Measurements from ENCODE around the gene CBX6.
"Not testable (repeated sequence)": the region's sequence is repeated elsewhere in the genome, so short reads cannot be mapped to it uniquely, and the experiment has no call there.

Gene CBX6

GRCh38 chr22:38859581-38860282, 12.3 kb downstream of the CBX6 start:
- DNase-seq, result no peak

- no peak for DNase-seq
Observed at GRCh38 chr22:38858492-38858891, 13.5 kb downstream of the CBX6 start.

GRCh38 chr22:38854476-38854875, 17.5 kb downstream of the CBX6 start:
- DNase-seq, result not testable (repeated sequence)

- not testable (repeated sequence) for DNase-seq
Observed at GRCh38 chr22:38853883-38854282, 18.1 kb downstream of the CBX6 start.

GRCh38 chr22:38853196-38853651, 18.8 kb downstream of the CBX6 start:
- no peak for DNase-seq

- no peak for DNase-seq
Observed at GRCh38 chr22:38852522-38852921, 19.5 kb downstream of the CBX6 start.

GRCh38 chr22:38850941-38851849, 20.8 kb downstream of the CBX6 start:
- no peak for DNase-seq

GRCh38 chr22:38850399-38850798, 21.6 kb downstream of the CBX6 start:
- DNase-seq, result no peak

- no peak for DNase-seq
Observed at GRCh38 chr22:38849811-38850210, 22.2 kb downstream of the CBX6 start.

GRCh38 chr22:38846412-38846811, 25.6 kb downstream of the CBX6 start:
- no peak for DNase-seq

- DNase-seq, result no peak
Observed at GRCh38 chr22:38845004-38845740, 26.8 kb downstream of the CBX6 start.

GRCh38 chr22:38844315-38845003, 27.6 kb downstream of the CBX6 start:
- no peak for DNase-seq

- no peak for DNase-seq
Observed at GRCh38 chr22:38843657-38844314, 28.2 kb downstream of the CBX6 start, which contains the start of gene NPTXR. NPTXR (minus strand) TSS chr22:38844028.

- DNase-seq, result peak in 1 of 2 donors; percentile 5
Observed at GRCh38 chr22:38843201-38843656, 28.8 kb downstream of the CBX6 start.

GRCh38 chr22:38842512-38843200, 29.4 kb downstream of the CBX6 start:
- DNase-seq, result no peak

- DNase-seq, result no peak
Observed at GRCh38 chr22:38841635-38842034, 30.4 kb downstream of the CBX6 start.

- no peak for DNase-seq
Observed at GRCh38 chr22:38841211-38841610, 30.8 kb downstream of the CBX6 start.

GRCh38 chr22:38840129-38840528, 31.9 kb downstream of the CBX6 start:
- no peak for DNase-seq

GRCh38 chr22:38839686-38840085, 32.3 kb downstream of the CBX6 start:
- DNase-seq, result no peak

GRCh38 chr22:38837414-38837928, 34.5 kb downstream of the CBX6 start:
- no peak for DNase-seq

- DNase-seq, result no peak
Observed at GRCh38 chr22:38835888-38836301, 36.1 kb downstream of the CBX6 start.

Data from bone marrow (tissue), 2 donors.